GM12865 (cell line): ENCODE measurements around the gene FAM20B.
A peak's percentile ranks its signal among the peaks of the same experiment; 100 is the strongest.

ENCODE experiments used
- DNase-seq: peaks from one replicate; pipeline ENCODE4 v3.0.0; 2010; ENCODE audit warnings: low read depth
- H3K4me3 ChIP-seq: 2 replicates; pipeline ENCODE4 v1.5.1; 2011; ENCODE audit warnings: mild to moderate bottlenecking, low read depth, low read length, control low read depth
- TF ChIP-seq, protein P1 (sequence below): IDR thresholded peaks from 2 replicates; pipeline ENCODE4 v1.5.1; 2011; ENCODE audit warnings: low read length, control low read depth, low read depth, inconsistent platforms; ENCODE audit not compliant: insufficient read depth; ENCODE audit errors: missing control alignments

Gene FAM20B

GRCh38 chr1:179023946-179024650 is 1.6 kb upstream of the FAM20B start:
- no peak for DNase-seq
- TF ChIP-seq, protein P1, sequence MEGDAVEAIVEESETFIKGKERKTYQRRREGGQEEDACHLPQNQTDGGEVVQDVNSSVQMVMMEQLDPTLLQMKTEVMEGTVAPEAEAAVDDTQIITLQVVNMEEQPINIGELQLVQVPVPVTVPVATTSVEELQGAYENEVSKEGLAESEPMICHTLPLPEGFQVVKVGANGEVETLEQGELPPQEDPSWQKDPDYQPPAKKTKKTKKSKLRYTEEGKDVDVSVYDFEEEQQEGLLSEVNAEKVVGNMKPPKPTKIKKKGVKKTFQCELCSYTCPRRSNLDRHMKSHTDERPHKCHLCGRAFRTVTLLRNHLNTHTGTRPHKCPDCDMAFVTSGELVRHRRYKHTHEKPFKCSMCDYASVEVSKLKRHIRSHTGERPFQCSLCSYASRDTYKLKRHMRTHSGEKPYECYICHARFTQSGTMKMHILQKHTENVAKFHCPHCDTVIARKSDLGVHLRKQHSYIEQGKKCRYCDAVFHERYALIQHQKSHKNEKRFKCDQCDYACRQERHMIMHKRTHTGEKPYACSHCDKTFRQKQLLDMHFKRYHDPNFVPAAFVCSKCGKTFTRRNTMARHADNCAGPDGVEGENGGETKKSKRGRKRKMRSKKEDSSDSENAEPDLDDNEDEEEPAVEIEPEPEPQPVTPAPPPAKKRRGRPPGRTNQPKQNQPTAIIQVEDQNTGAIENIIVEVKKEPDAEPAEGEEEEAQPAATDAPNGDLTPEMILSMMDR, result no peak
- no peak overlapping the region for H3K4me3 ChIP-seq

DNA sequence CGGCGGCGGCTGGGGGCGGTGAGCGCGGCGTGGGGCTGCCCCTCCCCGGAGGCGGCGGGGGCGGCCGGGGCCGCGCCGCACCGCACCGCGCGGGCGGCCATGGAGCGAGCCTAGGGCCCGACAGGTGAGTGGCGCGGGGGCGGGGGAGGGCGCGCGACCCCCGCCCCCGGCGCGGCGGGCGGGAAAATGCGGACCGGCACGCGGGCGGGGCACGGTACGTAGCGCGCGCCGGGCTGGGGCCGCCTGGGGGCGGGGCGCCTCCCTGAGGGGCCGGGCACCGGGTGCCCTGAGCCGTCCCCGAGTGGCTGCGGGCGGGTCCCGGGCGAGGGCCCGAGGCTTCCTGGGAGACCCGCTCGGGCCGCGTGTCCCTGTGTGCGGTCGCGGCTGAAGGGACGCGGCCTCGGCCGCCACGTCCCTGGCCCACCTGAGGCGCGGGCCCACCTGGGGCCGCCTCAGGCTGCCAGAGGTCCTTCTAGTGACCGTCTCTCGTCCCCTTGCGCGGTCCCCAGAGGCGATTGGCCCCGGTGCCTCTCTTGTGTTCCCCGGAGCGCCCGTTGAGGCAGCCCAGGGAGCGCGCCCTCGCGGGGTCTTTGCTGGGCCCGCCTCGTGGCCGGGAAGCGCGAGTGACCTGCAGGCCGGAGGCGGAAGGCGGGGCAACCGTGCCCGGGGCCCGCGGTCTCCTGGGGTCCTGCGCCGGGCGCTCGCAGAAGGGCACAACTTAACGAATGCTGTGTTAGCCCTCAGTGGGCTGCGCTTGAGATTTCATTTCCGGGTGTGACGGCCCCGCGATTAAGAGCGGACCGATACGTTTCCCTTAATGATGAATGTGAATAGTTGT is 500 bp downstream of the FAM20B start:
- DNase-seq, result peak; percentile 82
- TF ChIP-seq, protein P1, result no peak
- peak overlapping the region; percentile 80 for H3K4me3 ChIP-seq

DNA sequence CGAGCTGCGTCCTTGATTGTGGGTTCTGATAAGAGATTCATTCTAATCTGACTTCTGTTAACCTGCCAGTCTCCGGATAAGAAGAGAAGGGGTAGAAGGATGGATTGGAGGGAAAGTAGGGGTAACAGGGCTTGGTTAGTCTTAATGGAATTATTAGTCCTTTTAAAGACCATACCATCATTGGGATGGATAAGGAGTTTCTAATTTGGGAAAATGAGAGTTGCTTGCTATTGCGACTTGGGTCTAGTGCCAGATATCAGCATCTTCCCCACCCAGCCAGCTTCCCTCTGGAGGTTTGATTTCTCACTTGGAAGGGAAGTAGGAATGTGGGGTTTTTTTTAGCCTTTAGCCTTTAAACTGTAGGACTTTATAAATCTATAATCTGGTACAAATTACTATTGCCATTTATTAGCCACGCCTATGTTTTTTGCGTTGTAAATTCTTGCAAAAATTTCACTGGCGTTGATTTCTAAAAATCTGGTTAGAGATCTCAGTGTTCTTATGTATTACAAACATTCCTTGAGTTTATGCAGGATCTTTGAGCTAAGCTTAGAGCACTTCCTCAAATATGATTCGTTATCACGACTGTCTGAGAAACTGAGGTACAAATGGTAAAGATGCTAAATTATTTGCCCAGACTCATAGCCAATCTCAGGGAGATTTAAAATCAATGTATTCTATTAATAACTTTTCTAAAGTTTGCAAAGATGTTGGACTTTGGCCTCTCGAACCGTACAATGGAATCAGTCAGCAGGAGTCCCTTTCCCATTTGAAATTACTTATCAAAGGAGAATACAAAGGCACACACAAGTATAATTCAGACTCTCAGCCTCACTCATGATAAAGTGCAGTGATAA is 1.3 kb downstream of the FAM20B start:
- H3K4me3 ChIP-seq, result peak overlapping the region; percentile 80
- no peak for DNase-seq
- TF ChIP-seq, protein P1, result no peak

GRCh38 chr1:179029321-179029759 is 3.6 kb downstream of the FAM20B start:
- no peak overlapping the region for H3K4me3 ChIP-seq
- peak; percentile 26 for DNase-seq
- TF ChIP-seq, protein P1, result no peak

- DNase-seq, result no peak
- H3K4me3 ChIP-seq, result no peak overlapping the region
- TF ChIP-seq, protein P1, result no peak
These were observed 4.4 kb downstream of the FAM20B start for GRCh38 chr1:179030130-179030529.

GRCh38 chr1:179030683-179031082 is 5.0 kb downstream of the FAM20B start:
- TF ChIP-seq, protein P1, result no peak
- no peak overlapping the region for H3K4me3 ChIP-seq
- no peak for DNase-seq
